Neural cell (in vitro differentiated cells): ENCODE data around the gene CD47. TPM values are rescaled to one million over a fixed set of nuclear protein-coding genes. Genes with fewer than 3 reads are reported as not detected.

Experiments
- H2AFZ ChIP-seq: fragments of 200-600, 300-800 bp; sonication (generic), shearing (Covaris generic); 2 replicates; pipeline ENCODE4 v1.6.0; 2014; ENCODE audit warnings: low read depth, mild to moderate bottlenecking, antibody characterized with exemption, low read length, moderate library complexity
- H3F3A ChIP-seq: fragments of 200-600 bp; shearing (Covaris generic); 2 replicates; pipeline ENCODE4 v1.6.1; 2016; ENCODE audit warnings: mild to moderate bottlenecking, moderate library complexity, mixed read lengths, antibody characterized with exemption, low read length; ENCODE audit not compliant: insufficient read depth, poor library complexity, severe bottlenecking
- H3K27ac ChIP-seq: fragments of 200-600, 300-800 bp; sonication (generic), shearing (Covaris generic); 2 replicates; pipeline ENCODE4 v1.5.1; 2014; ENCODE audit warnings: mild to moderate bottlenecking, low read length, moderate library complexity
- H3K27me3 ChIP-seq: fragments of 300-800, 200-600 bp; sonication (generic), shearing (Covaris generic); 2 replicates; pipeline ENCODE4 v1.6.0; 2014; ENCODE audit warnings: mild to moderate bottlenecking, low read depth, low read length, moderate library complexity; ENCODE audit not compliant: insufficient read depth
- H3K36me3 ChIP-seq: fragments of 300-800, 200-600 bp; sonication (generic), shearing (Covaris generic); 2 replicates; pipeline ENCODE4 v1.5.1; 2014; ENCODE audit warnings: mild to moderate bottlenecking, antibody characterized with exemption, low read length, moderate library complexity; ENCODE audit not compliant: insufficient read depth
- H3K4me2 ChIP-seq: fragments of 300-800, 200-600 bp; sonication (generic), shearing (Covaris generic); 2 replicates; pipeline ENCODE4 v1.6.0; 2014; ENCODE audit warnings: mild to moderate bottlenecking, low read length
- H3K4me3 ChIP-seq: fragments of 300-800, 200-600 bp; sonication (generic), shearing (Covaris generic); 2 replicates; pipeline ENCODE4 v1.5.1; 2014; ENCODE audit warnings: mild to moderate bottlenecking, low read length, moderate library complexity
- H3K79me2 ChIP-seq: fragments of 200-600 bp; shearing (Covaris generic); replicated peaks from 2 replicates; pipeline ENCODE4 v1.6.0; 2014; ENCODE audit warnings: mild to moderate bottlenecking, low read length, moderate library complexity; ENCODE audit not compliant: insufficient read depth
- H3K9ac ChIP-seq: fragments of 300-800, 200-600 bp; sonication (generic), shearing (Covaris generic); 2 replicates; pipeline ENCODE4 v1.6.1; 2016; ENCODE audit warnings: mild to moderate bottlenecking, low read length, mixed read lengths
- H3K9me2 ChIP-seq: fragments of 200-600 bp; shearing (Covaris generic); 2 replicates; pipeline ENCODE4 v1.6.1; 2016; ENCODE audit warnings: mild to moderate bottlenecking, low read length, mixed read lengths; ENCODE audit not compliant: insufficient read depth
- H3K9me3 ChIP-seq: fragments of 200-600, 300-800 bp; sonication (generic), shearing (Covaris generic); 2 replicates; pipeline ENCODE4 v1.6.1; 2016; ENCODE audit warnings: mild to moderate bottlenecking, mixed run types, low read length, moderate library complexity, mixed read lengths
- H4K20me1 ChIP-seq: fragments of 200-600 bp; shearing (Covaris generic); 2 replicates; pipeline ENCODE4 v1.6.1; 2016; ENCODE audit warnings: mild to moderate bottlenecking, mixed run types; ENCODE audit not compliant: insufficient read depth
- EP300 ChIP-seq: fragments of 450-650 bp; conservative IDR thresholded peaks from 2 replicates; pipeline ENCODE4 v1.6.1; 2014; ENCODE audit warnings: antibody characterized with exemption, mild to moderate bottlenecking, moderate library complexity; ENCODE audit not compliant: poor library complexity, severe bottlenecking
- EZH2 ChIP-seq: fragments of 200-600, 300-800 bp; shearing (Covaris generic), sonication (generic); IDR thresholded peaks from 2 replicates; pipeline ENCODE4 v1.6.1; 2014; ENCODE audit warnings: antibody characterized with exemption, low read length, borderline replicate concordance, mild to moderate bottlenecking; ENCODE audit not compliant: insufficient read depth, poor library complexity, severe bottlenecking
- MXI1 ChIP-seq: fragments of 450-650 bp; conservative IDR thresholded peaks from 2 replicates; pipeline ENCODE4 v1.6.1; 2014; ENCODE audit warnings: antibody characterized with exemption, mild to moderate bottlenecking; ENCODE audit not compliant: poor library complexity, severe bottlenecking
- POLR2AphosphoS5 ChIP-seq: IDR thresholded peaks from 2 replicates; pipeline ENCODE4 v1.6.1; 2012
- RAD21 ChIP-seq: fragments of 450-650 bp; conservative IDR thresholded peaks from 2 replicates; pipeline ENCODE4 v1.6.1; 2014; ENCODE audit warnings: antibody characterized with exemption, mild to moderate bottlenecking, moderate library complexity
- REST ChIP-seq: IDR thresholded peaks from 2 replicates; pipeline ENCODE4 v1.6.1; 2012; ENCODE audit warnings: borderline replicate concordance
- SMC3 ChIP-seq: fragments of 450-650 bp; conservative IDR thresholded peaks from 2 replicates; pipeline ENCODE4 v1.6.1; 2014; ENCODE audit warnings: antibody characterized with exemption, mild to moderate bottlenecking, moderate library complexity; ENCODE audit not compliant: poor library complexity
- TAF1 ChIP-seq: IDR thresholded peaks from 2 replicates; pipeline ENCODE4 v1.6.1; 2012; ENCODE audit warnings: low read depth
- polyA plus RNA-seq: library from polyadenylated mRNA; depleted of rRNA; stranded (reverse); fragments of >200 nt; gene quantifications from 2 replicates; pipeline ENCODE4 v1.2.3, GENCODE V29; 2014
- TF ChIP-seq, protein P1 (sequence below): fragments of 450-650 bp; IDR thresholded peaks from 2 replicates; pipeline ENCODE4 v1.5.1; 2014; ENCODE audit warnings: antibody characterized with exemption, mild to moderate bottlenecking, moderate library complexity; ENCODE audit not compliant: poor library complexity, severe bottlenecking

The CD47 gene
- polyA plus RNA-seq, 1 donor from 2014 or later, result 128 TPM

GRCh38 chr3:108079877-108080276 lies 11.0 kb downstream of the CD47 start:
- Histone ChIP-seq H2AFZ (no peak overlapping the region), H3K79me2 (peaks cover 6% of the 10 kb centered on the region), H3K36me3 (no peaks in the 10 kb centered on the region), H4K20me1 (no peaks in the 10 kb centered on the region), H3K9me3 (no peaks in the 10 kb centered on the region), H3K27me3 (no peaks in the 10 kb centered on the region), H3F3A (no peaks in the 10 kb centered on the region), H3K9ac (no peak overlapping the region), H3K4me2 (no peak overlapping the region), H3K9me2 (no peaks in the 10 kb centered on the region), H3K4me3 (no peak overlapping the region), H3K27ac (no peak overlapping the region)
- TF ChIP-seq EZH2, result no peak
- TF ChIP-seq SMC3, result no peak
- no peak for TF ChIP-seq TAF1

GRCh38 chr3:108079043-108079442 lies 11.8 kb downstream of the CD47 start:
- H3F3A ChIP-seq, result no peaks in the 10 kb centered on the region
- no peaks in the 10 kb centered on the region for H3K9me2 ChIP-seq
- no peak overlapping the region for H3K4me3 ChIP-seq
- H4K20me1 ChIP-seq, result no peaks in the 10 kb centered on the region
- no peaks in the 10 kb centered on the region for H3K27me3 ChIP-seq
- H3K9ac ChIP-seq, result no peak overlapping the region
- H3K9me3 ChIP-seq, result no peaks in the 10 kb centered on the region
- no peak overlapping the region for H3K4me2 ChIP-seq
- H3K79me2 ChIP-seq, result peaks cover 6% of the 10 kb centered on the region
- H3K27ac ChIP-seq, result no peak overlapping the region
- no peak for TF ChIP-seq REST
- no peak for TF ChIP-seq MXI1
- TF ChIP-seq, protein P1, sequence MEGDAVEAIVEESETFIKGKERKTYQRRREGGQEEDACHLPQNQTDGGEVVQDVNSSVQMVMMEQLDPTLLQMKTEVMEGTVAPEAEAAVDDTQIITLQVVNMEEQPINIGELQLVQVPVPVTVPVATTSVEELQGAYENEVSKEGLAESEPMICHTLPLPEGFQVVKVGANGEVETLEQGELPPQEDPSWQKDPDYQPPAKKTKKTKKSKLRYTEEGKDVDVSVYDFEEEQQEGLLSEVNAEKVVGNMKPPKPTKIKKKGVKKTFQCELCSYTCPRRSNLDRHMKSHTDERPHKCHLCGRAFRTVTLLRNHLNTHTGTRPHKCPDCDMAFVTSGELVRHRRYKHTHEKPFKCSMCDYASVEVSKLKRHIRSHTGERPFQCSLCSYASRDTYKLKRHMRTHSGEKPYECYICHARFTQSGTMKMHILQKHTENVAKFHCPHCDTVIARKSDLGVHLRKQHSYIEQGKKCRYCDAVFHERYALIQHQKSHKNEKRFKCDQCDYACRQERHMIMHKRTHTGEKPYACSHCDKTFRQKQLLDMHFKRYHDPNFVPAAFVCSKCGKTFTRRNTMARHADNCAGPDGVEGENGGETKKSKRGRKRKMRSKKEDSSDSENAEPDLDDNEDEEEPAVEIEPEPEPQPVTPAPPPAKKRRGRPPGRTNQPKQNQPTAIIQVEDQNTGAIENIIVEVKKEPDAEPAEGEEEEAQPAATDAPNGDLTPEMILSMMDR, result no peak
- no peak for TF ChIP-seq TAF1
- no peak for TF ChIP-seq EP300
- TF ChIP-seq POLR2AphosphoS5, result no peak
- no peak for TF ChIP-seq EZH2
- TF ChIP-seq RAD21, result no peak
- no peak for TF ChIP-seq SMC3
- H2AFZ ChIP-seq, result no peak overlapping the region
- H3K36me3 ChIP-seq, result no peaks in the 10 kb centered on the region

GRCh38 chr3:108076564-108076963 lies 14.3 kb downstream of the CD47 start:
- TF ChIP-seq REST (no peak), TAF1 (no peak)
- Histone ChIP-seq H2AFZ (no peak overlapping the region), H3K27ac (no peak overlapping the region), H3K79me2 (no peaks in the 10 kb centered on the region), H3K4me2 (no peak overlapping the region), H3K27me3 (no peaks in the 10 kb centered on the region), H3K4me3 (no peak overlapping the region), H4K20me1 (no peaks in the 10 kb centered on the region), H3K9me2 (no peaks in the 10 kb centered on the region), H3K36me3 (no peaks in the 10 kb centered on the region), H3F3A (no peaks in the 10 kb centered on the region), H3K9ac (no peak overlapping the region), H3K9me3 (no peaks in the 10 kb centered on the region)
